Calu3 (cell line): ENCODE measurements around the gene TMX3. TPM values are rescaled to one million over a fixed set of nuclear protein-coding genes. Genes with fewer than 3 reads are reported as not detected.
A peak's percentile ranks its signal among the peaks of the same experiment; 100 is the strongest.

ENCODE experiments used
- BruUV-seq: library from RNA; stranded (reverse); fragments of 400-500 nt; replicated peaks from 2 replicates; lab custom pipeline; 2021; lab: Mats Ljungman, UMichigan
- CTCF ChIA-PET: fragments of 300-600 bp; sonication (Branson Sonifier 250); formaldehyde crosslinking; loops from one replicate; lab custom pipeline; 2022; ENCODE audit warnings: antibody characterized with exemption; lab: Charles Lee
- DNase-seq: peaks from one replicate; pipeline ENCODE4 v3.0.0; 2022
- H3K27ac Mint-ChIP-seq: one replicate; pipeline ENCODE4 v1.8.0; 2022; ENCODE audit warnings: mixed read lengths; ENCODE audit not compliant: unreplicated experiment
- H3K27me3 Mint-ChIP-seq: one replicate; pipeline ENCODE4 v1.8.0; 2022; ENCODE audit warnings: mixed read lengths; ENCODE audit not compliant: unreplicated experiment
- H3K36me3 Mint-ChIP-seq: one replicate; pipeline ENCODE4 v1.8.0; 2022; ENCODE audit warnings: mild to moderate bottlenecking, moderate library complexity, mixed read lengths; ENCODE audit not compliant: insufficient read depth, unreplicated experiment
- H3K4me1 Mint-ChIP-seq: one replicate; pipeline ENCODE4 v1.8.0; 2022; ENCODE audit warnings: mild to moderate bottlenecking, low read depth, mixed read lengths; ENCODE audit not compliant: unreplicated experiment
- H3K4me3 Mint-ChIP-seq: one replicate; pipeline ENCODE4 v1.8.0; 2022; ENCODE audit warnings: mild to moderate bottlenecking, low read depth, moderate library complexity, mixed read lengths; ENCODE audit not compliant: unreplicated experiment
- H3K9me3 Mint-ChIP-seq: one replicate; pipeline ENCODE4 v1.8.0; 2022; ENCODE audit warnings: low read depth, mixed read lengths; ENCODE audit not compliant: unreplicated experiment
- CTCF ChIP-seq: fragments of 200-600 bp; IDR thresholded peaks from one replicate; pipeline ENCODE4 v1.8.0; 2022; ENCODE audit warnings: antibody characterized with exemption; ENCODE audit not compliant: unreplicated experiment
- intact Hi-C: fragments of 100-400 bp; cut with micrococcal nuclease; formaldehyde crosslinking; loops from one replicate; pipeline ENCODE4 v1.10.0; 2022; ENCODE audit not compliant: unreplicated experiment
- total RNA-seq: library from RNA; stranded (reverse); gene quantifications from 2 replicates; pipeline ENCODE4 v1.2.3, GENCODE V29; 2022

The TMX3 gene
- total RNA-seq, 1 experiment from 2014 or later = 63.1 TPM

GRCh38 chr18:68713796-68714195 lies 1.1 kb downstream of the TMX3 start:
- Mint-ChIP-seq H3K9me3 (no peaks in the 10 kb centered on the region), H3K27me3 (no peaks in the 10 kb centered on the region), H3K4me3 (peak overlapping the region; percentile 78), H3K36me3 (peaks cover 30% of the 10 kb centered on the region), H3K27ac (peak overlapping the region; percentile 47), H3K4me1 (no peaks in the 10 kb centered on the region)
- TF ChIP-seq CTCF = no peak
- no peak for DNase-seq
- intact Hi-C loops = no loop called here
- no TSS peak for BruUV-seq
- CTCF ChIA-PET = no interaction called here

- intact Hi-C loops = no loop called here
- no peak for DNase-seq
- H3K4me1 Mint-ChIP-seq = peaks cover 4% of the 10 kb centered on the region
- H3K27me3 Mint-ChIP-seq = no peaks in the 10 kb centered on the region
- H3K4me3 Mint-ChIP-seq = peak overlapping the region; percentile 78
- no peak for TF ChIP-seq CTCF
- H3K36me3 Mint-ChIP-seq = peaks cover 30% of the 10 kb centered on the region
- no TSS peak for BruUV-seq
- H3K9me3 Mint-ChIP-seq = no peaks in the 10 kb centered on the region
- CTCF ChIA-PET = no interaction called here
- H3K27ac Mint-ChIP-seq = no peak overlapping the region
These were observed 1.8 kb downstream of the TMX3 start for GRCh38 chr18:68713131-68713530.

- Mint-ChIP-seq H3K9me3 (no peaks in the 10 kb centered on the region), H3K4me3 (no peak overlapping the region), H3K27me3 (no peaks in the 10 kb centered on the region), H3K27ac (no peak overlapping the region), H3K4me1 (peaks cover 15% of the 10 kb centered on the region), H3K36me3 (peaks cover 15% of the 10 kb centered on the region)
- intact Hi-C loops = no loop called here
- CTCF ChIA-PET = no interaction called here
- no peak for TF ChIP-seq CTCF
- DNase-seq = no peak
- BruUV-seq = no TSS peak
These were observed 7.3 kb downstream of the TMX3 start for GRCh38 chr18:68707646-68708045.

GRCh38 chr18:68705119-68705518 lies 9.8 kb downstream of the TMX3 start:
- CTCF ChIA-PET = no interaction called here
- peaks cover 15% of the 10 kb centered on the region for H3K4me1 Mint-ChIP-seq
- intact Hi-C loops = no loop called here
- no peaks in the 10 kb centered on the region for H3K27me3 Mint-ChIP-seq
- no peak overlapping the region for H3K27ac Mint-ChIP-seq
- H3K9me3 Mint-ChIP-seq = no peaks in the 10 kb centered on the region
- BruUV-seq = no TSS peak
- H3K36me3 Mint-ChIP-seq = peaks cover 17% of the 10 kb centered on the region
- H3K4me3 Mint-ChIP-seq = no peak overlapping the region
- no peak for TF ChIP-seq CTCF
- no peak for DNase-seq

- intact Hi-C loops = no loop called here
- no peak for TF ChIP-seq CTCF
- Mint-ChIP-seq H3K27me3 (no peaks in the 10 kb centered on the region), H3K36me3 (peaks cover 27% of the 10 kb centered on the region), H3K9me3 (no peaks in the 10 kb centered on the region), H3K27ac (no peak overlapping the region), H3K4me1 (peaks cover 13% of the 10 kb centered on the region), H3K4me3 (no peak overlapping the region)
- DNase-seq = no peak
- BruUV-seq = no TSS peak
- CTCF ChIA-PET = no interaction called here
These were observed 11.6 kb downstream of the TMX3 start for GRCh38 chr18:68703326-68703725.
